ENCODE results near the gene EPG5.
A peak's percentile ranks its signal among the peaks of the same experiment; 100 is the strongest.

Gene EPG5

DNA sequence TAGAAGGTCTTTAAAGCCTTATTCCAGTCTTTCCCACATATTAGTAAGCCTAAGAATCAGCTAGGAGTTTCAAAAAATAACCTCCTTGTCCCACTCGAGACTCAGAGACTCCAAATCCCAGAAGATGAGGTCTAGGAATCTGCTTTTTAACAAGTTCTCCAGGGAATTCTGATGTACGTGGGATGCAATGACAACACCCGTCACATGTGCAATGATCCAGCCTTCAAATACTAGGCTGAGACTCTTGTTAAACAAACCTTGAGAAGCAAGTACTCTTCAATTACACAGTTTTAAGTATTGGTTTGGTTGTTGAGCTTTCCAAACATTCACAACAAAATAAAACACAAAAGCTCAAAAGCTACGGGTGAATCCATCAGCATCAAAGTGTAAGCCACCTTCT is 53.9 kb downstream of the EPG5 start:
- no peak for DNase-seq

DNA sequence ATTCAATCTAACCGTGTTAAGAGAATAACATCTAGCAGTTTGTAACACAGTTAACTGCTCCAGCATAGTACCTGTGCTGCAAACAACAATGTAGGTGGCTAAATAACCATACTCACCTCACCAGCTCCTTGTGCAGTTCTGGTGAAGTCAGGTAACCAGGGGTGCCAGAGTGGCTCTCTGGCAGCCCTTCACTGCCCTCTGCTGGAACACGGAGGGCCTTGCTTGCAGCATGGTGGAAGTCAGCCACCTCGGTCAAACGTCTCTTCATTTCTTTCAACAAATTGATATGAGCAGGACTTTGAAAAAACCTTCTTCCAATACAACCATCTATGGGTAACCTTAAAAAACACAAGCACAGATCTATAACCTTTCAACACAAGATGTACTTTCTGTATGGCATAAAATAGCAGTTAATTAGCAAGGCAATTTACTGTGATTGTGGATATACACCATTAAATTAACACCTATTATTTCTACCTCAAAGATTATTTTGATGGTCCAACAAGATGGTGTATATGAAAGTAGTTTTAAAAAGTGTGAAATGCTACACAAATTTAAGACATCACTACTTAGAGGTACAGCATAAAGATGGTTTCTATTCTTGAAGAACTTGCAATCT is 56.6 kb downstream of the EPG5 start:
- DNase-seq = no peak

DNA sequence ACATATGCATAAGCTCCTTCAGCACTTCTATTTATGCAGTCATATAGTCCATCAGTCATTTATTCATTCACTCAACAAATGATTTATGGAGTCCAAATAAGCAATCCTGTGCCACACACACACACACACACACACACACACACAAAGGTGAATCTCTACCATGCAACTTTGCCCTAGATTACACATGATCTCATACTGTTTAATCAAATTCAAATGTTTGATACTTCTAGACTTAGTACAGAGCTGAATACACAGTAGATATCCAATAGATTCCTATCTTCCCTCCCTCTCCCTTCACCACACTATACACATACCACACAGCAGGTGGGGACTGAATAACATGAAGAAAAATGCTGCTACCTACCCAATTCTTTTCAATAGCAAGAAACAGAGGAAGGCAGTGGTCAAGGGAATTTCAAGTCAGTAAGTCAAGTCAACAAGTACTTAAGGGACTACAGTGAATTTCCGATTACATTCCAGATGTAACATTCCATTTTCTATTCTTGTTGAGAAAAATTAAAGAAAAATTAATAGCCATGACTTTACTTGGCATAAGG is 65.4 kb downstream of the EPG5 start:
- no peak for DNase-seq

DNA sequence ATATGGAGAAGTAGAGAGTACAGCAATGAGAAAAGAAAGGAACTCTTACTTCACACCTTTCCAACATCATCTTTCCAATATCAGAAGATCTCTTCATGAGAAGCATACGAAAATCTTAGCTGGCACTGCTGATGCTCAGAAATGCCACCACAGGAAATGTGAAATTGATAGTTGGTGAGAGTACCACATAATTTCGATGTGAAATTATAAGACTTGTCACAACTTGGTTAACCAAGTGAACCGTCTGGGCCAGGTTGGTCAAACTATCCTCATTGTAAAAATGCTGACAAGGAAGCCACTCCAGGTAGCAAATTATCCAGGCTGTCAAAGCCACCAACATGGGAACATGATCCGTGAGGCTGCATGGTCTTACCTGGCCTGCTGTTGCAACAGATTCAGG is 66.5 kb downstream of the EPG5 start:
- no peak for DNase-seq

DNA sequence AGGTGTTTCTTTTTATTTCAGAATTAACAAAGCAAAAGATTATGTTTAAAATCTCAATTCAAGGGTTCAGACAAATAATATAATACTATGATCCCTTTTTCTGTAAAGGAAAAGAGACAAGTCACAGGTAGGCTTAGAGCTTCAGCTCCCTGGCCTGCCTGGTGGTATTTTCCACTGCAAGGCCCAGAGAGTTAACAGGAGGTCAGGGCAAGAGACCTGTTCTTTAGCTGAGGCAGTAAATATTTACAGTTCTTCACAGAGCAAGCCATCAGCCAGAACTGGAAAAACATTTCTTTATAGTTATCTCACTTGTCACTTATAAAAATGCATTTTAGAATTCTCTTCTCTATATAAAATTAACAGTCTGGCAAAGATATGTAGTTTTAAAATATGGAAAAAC is 70.1 kb downstream of the EPG5 start:
- DNase-seq = no peak

DNA sequence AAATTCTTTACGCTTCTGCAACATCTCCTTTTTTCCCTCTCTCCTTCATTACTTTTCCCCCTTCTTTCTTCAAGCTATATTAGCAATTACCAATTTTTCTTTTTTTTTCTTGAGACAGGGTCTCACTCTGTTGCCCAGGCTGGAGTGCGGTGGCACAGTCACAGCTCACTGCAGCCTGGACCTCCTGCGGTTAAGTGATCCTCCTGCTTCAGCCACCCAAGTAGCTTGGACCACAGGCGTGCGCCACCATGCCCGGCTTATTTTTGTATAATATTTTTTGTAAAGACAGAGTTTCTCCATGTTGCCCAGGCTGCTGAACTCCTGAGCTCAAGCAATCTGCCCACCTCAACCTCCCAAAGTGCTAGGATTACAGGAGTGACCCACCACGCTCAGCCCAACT is 70.7 kb downstream of the EPG5 start:
- no peak for DNase-seq

DNA sequence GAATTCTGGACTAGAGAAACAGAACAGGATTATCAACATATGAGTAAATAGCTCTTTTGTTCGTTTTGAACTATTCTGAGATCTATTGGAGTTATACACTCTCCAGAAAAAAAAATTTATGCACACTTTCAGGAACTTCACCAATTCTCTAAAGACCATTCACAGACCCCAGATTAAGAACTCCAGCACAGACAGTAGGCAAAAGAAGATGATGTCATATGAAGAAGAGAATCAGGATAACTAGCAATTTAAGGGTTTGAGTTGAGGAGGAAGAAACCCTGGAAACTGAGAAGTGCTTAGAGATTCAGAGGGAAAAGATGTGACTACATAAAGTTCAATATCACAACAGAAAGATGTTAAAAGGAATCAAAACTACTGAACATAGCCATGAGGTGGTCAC is 71.8 kb downstream of the EPG5 start:
- DNase-seq = no peak

DNA sequence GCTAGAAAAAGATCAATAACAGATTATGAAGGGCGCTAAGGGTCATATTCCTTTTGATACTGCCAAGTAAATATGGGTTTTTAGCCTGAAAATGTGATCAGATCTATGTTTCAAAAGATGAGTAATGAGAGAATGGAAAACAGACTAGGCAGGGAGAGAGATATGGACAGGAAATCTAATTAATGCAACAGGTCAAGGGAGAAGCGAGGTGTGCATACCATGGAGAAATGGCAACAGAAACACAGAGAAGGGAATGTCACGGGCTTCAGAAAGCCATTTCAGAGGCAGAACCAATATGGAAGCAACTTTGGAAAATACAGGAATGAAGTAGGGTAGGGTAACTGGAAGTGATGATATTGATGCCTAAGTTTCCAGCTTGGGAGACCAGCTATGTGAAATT is 72.3 kb downstream of the EPG5 start:
- DNase-seq = no peak

DNA sequence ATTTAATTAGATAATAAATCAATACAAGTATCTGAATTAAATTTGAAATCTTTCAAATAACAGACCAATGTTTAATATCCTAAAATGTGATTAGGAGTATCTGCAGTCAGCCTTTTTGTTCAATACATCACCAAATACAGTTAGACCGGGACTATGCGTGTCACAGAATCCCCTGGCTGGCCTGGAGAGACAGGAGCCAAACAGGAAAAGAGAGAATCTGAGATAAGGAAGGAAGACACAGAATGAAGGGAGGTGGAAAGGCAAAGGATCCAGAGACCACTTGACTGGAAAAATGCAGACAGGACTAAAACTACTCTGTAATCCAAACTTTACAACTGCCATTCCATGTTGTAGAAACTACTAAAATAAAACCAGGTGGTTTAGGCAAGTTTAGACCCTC is 75.3 kb downstream of the EPG5 start:
- no peak for DNase-seq

DNA sequence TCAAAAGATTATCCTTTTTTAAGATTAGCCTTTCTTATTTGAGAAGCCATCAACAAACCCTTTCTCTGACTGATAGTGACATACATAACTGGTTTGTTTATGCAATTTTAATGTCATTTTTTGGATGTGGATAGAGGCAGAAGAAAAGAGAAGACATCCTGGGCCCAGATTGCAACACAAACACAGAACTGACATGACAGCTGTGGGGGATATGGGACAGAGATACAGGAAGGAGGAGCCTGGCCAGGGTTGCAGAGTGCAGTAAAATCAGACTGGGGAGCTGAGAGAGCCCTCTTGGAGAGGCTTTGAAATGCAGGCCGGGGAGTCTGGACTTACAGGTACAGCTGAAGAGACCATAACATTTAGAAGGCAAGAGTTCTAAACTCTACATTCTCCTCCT is 76.5 kb downstream of the EPG5 start:
- no peak for DNase-seq

DNA sequence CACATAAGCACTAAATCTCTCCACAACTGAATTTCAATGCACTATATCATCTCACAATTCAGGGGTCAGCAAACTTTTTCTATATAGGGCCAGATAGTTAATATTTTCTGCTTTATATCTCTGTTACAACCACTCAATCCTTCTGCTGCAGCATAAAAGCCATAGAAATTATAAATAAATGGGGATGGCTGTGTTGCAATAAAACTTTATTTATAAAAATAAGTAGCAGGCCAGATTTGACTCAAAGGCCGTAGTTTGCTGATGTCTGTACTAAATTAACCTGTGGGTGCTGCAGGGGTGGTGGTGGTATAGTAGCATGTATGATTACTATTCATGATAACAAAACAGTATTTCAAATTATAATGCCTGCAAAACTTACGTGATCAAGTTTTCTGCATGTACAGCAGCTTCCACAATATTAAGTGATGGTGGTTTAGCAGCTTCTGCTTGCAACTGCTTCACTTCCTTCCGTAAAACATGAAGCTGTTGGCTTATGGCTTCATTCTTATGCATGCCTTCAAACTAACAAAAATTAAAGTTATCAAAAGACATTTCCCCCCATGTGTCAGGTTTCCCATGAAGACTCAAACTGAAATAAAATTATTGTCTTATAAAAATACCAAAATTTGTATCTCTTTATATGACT is 77.6 kb downstream of the EPG5 start:
- no peak for DNase-seq

DNA sequence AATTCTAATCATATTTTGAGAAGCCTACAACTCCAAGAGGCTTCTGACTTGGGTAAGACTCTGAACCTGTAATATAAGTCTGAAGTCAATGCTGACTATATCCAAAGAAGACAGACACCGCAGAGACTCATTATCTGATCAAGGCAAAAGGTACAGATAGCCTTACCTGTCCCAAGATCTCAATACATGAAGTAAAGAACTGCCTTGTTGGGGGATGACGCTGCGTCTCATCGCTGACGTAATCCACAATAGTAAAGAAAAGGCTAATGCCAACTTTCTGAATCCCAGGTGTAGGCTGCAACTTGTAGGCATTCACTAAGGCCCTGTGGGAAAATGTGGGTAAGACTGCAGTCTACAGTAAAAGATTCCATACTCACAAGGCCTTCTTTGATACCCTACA is 79.5 kb downstream of the EPG5 start:
- DNase-seq = no peak

DNA sequence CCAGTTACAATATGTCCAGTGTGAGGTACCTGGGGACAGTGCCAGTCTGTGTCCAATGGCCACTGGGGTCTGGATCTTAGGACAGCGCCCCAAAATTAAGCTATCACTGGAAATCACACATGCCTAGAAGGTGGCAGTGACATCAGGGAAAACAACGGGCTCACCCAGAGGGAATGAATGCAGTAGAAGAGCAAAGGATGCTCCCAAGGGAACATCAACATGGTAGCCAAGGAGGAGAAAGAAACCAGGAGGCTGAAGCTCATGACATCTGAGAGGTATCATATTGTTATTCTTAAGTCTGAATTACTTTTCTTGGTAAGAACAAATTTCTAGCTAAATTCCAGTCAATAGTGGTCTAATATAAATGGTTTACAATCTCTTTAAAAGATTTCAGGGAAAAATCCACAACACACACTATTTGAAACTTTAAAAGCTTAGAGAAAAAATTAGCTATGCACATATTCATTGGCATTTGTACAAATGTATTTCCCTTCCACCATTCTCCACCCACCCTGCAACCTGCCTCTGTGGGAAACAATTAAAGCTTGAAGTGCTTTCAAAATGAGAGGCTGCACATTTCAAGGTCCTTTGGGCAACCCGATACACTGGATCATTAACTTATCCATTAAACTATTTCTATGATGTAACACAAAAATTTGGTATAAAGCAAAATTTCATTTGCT is 86.1 kb downstream of the EPG5 start:
- DNase-seq = no peak

DNA sequence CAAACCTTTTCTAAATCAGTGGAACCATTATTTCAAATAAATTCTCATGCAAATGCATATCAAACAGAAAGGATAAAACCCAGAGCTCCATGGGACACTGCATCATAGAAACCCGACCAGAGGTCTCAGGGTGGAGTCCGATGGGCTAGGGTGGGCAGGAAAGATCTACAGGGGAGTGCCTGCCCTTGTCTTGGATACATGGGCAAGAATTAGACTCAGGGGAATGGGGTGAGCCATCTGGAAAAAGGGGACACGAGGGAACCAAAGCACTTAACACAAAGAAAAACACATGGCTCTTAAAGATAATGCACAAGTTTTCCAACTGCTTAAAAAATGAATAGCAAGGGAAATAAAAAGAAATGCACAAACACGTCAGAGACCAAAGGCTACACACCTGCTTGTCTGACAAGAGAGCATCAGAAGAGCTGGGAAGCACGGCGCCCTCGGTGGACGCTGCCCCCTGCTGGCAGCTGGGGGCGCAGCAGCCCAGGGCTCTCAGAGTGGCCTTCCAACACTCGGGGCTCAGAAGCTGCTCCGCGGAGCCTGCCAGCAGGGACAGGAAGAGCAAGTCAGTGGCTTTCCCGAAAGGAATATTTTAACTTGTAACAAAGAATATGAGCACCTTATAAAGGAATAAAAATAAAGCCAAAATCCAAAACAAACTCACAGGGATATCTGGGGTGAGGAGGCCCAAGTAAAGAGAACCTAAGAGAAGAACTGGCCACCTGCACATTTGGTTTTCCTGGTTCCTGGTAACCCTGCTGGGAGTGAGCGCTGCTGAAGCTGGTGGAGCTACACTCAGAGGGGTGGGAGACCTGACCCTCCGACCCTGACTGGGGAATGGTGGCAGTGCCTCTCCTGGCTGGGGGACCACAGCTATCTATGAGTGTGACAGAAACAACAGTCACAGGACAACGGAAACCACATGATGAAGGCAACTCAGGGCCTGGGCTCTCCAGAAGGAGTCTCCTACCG is 87.2 kb downstream of the EPG5 start:
- DNase-seq = peak; percentile 30

DNA sequence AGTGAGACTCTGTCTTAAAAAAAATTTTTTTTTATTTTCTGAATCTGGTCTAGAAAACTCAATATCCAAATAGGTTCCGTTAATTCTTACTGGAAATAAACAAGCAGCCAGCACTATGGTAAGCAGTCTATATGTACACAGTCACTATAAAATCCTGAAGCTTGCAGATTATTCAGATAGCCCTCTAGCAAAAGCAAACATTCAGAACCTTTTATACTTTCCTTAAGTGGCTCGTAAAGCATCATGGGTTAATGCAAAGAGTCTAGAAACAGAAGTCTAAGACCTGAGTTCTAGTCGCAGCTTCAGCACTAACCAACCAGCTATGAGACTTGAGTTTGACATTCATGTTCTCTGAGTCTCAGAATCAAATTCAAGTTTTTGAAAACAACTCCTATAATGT is 89.7 kb downstream of the EPG5 start:
- no peak for DNase-seq

DNA sequence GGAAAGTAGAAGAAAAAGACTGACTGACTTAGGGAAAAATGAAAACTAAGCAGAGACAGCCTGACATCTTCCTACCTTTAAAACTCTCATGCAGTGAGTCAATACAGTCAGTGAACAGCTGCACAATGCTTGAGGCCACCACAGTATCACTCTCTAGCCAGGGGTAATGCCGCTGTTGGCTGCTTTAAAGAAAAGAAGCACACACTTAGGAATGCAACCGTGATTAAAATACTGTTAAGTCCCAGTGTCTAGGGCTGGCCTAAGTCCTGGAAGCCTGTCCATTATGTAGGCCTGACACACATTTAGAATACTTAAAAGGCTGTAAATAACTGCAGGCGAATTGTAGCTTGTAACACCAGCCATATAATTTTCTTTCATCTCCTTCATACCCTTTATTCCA is 91.0 kb downstream of the EPG5 start:
- DNase-seq = no peak

DNA sequence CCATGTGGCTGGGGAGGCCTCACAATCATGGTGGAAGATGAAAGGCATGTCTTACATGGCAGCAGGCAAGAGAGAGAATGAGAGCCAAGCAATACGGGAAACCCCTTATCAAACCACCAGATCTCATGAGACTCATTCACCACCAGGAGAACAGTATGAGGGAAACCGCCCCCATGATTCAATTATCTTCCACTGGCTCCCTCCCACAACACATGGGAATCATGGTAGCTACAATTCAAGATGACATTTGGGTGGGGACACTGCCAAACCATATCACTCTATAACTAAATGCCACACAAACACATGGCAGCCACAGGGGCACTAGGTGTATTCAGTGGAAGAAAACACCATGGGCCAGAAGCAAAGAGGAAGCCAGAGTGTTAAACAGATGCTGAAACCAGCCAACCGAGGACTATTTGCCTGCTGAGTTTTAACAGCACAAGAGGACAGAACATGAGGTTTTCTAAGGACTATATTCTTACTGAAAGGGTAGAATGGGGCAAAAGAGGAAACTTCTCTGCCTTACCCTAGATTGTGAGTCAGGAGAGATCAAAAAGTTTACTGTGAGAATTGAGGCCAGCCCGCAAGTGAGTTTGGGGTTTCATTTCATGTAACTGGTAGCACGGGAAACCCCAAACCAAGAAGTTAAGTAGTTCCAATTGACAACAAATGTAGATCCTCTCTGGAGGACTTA is 92.5 kb downstream of the EPG5 start:
- no peak for DNase-seq

DNA sequence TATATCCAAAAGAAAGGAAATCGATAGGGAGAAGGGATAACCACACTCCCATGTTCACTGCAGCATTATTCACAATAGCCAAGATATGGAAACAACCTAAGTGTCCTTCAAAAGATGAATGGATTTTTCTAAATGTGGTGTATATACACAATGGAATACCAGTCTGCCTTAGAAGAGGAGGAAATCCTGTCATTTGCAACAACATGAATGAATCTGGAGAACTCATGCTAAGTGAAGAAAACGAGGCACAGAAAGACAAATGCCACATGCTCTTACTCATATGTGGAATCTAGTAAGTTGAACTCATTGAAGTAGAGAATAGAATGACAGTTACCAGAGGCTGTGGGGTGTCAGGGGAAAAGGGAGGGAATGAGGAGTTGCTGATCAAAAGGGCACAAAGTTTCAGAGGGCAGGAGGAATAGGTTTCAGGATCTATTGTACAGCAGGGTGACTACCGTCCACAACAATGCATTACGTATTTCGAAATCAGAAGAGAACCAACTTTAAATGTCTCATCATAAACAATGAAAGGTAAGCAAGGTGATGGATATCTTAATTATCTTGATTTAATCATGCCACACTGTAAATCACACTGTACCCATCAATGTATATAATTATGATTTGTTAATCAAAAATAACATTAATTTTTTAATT is 95.6 kb downstream of the EPG5 start:
- DNase-seq = no peak

DNA sequence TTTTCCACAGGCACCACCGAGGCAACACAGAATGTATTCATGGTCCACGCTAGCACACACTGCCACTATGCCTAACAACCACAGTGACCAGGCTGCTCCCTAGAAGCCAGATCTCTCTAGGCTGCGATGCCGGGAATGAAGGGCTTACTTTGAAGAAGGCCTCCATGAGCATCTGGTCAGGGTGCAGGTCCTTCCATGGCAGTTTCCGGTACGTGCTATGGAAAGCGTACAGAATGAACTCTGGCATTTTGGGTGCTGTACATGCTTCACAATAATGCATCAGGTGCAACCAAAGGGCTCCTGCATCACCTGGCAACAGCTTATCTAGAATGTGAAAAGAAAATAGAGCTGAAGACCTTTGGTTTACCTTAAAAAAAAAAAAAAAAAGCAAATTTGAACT is 96.7 kb downstream of the EPG5 start:
- no peak for DNase-seq

DNA sequence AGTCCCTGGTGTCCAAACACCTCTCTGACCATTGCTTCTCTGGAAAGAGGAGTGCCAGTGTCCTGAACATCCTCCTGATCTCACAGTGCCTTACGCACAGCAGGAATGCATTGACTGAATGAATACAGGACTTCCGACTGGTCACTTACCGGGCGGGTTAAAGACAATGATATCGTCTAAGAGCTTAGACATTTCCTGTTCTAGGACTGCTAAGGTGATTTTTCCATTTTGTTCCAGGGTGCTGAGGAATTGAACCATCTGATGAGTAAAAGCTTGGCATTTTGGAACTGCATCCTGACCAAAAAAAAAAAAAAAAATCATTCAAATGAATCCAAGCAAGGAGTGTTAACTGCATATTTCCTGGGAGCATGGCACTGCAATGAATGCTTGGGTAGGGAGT is 101.7 kb downstream of the EPG5 start:
- no peak for DNase-seq

DNA sequence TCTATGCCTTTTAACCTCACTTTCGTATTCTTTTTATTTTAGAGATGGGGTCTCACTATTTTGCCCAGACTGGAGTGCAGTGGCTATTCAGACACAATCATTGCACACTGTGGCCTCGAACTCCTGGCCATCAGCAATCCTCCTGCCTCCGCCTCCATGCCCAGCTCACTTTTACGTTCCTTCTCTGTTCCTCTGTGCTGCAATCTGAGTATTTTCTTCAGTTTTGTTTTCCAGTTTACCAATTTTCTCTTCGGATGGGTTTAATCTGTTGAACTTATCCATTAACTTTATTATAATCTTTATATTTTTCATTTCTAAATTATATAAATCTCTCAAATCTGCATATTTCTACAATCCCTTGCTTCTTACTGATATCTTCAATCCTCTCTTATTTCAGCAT is 103.0 kb downstream of the EPG5 start:
- DNase-seq = no peak

DNA sequence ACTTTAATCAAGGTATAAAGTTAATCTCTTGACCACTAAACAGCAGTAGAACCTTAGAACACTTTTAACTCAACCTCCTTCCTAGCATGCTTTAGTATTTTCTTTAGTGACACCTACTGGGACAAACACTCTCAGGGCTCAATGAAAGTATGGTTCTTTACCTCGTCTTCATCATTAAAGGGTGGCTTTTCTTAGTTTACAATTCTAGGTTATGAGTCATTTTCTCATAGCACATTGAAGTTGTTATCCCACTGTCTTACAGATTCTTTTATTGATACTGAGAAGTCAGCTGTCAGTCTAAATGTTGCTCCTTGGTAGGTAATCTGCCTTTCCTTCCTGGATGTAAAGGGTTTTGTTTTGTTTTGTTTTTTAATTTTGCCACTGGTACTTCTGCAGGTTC is 103.7 kb downstream of the EPG5 start:
- DNase-seq = no peak

All from NCI-H510A treated with DMSO at 0.1 percent for 48 hours (cell line).